ENCODE results near the gene TEX29.

DNA sequence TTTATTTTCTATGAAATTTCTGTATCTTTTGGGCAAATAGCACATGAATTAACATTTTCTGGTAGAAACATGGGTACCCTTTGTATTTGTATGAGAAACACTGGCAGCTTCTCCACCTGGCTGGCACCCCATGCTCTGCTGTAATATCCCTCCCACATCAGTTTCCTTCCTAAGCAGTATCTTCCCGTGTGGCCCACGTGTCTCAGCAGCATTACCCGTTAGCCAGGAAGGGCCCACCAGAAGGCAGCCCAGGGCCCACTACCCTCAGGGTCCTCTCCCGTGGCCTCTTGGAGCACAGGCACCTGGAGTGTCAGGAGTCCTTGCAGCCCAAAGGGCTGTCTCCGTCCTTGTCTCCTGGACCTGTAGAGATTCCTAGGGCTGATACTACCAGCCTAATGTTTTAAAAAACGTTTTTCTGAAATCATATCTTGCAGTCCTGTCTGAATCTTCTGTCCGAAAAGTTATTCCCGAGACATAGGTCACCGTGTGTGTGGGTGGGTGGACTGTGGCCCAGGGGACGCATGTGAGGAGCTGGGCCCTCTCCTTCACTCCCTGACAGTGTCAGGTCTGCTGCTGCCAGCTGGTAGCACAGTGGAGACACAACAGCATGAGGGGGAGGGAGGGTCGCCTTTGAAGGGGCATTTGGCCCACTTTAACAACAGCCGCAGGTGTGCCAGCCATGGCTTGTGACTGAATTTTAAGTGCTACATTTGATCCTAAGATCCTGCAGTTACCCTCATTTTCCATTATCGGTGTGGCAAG, 22.0 kb upstream of the TEX29 start:
- TF ChIP-seq CTCF (IDR thresholded peaks at IDR 0.05) (no peak), POLR2AphosphoS5 (IDR thresholded peaks at IDR 0.05; ENCODE audit: insufficient read depth in 1 of 2, low read depth in 1 of 2) (no peak)
